ENCODE measurements around the gene OR4K17.
"Not testable (repeated sequence)": the region's sequence is repeated elsewhere in the genome, so short reads cannot be mapped to it uniquely, and the experiment has no call there.

OR4K17 gene, protein sequence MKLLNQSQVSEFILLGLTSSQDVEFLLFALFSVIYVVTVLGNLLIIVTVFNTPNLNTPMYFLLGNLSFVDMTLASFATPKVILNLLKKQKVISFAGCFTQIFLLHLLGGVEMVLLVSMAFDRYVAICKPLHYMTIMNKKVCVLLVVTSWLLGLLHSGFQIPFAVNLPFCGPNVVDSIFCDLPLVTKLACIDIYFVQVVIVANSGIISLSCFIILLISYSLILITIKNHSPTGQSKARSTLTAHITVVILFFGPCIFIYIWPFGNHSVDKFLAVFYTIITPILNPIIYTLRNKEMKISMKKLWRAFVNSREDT

DNA sequence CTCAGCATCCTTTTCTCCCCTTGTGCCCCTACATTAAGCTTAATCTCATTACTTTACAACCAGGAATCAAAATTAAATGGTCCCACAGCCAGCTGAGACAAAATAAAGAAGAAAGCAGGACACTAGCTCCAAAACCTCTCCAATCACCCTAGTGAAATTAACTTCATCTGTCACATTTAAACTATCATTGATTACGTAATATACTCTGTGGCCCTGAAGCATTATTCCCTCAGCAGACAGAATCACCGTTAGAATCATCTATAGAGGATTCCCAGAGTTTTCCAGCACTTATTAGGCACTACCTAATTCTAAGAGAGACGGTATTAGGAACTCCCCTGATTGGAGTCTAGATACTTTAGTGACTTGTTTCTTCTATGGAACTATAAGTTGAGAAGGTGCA is at the start of gene OR4K17:
Gene OR4K17, plus strand, starts transcription at position 302 of the 400 bp plus-strand sequence. CDS start 6,761 bp downstream, outside the sequence.
- DNase-seq (ENCODE audit: low read depth in 1 of 2, low spot score in 1 of 2), result no peak

DNA sequence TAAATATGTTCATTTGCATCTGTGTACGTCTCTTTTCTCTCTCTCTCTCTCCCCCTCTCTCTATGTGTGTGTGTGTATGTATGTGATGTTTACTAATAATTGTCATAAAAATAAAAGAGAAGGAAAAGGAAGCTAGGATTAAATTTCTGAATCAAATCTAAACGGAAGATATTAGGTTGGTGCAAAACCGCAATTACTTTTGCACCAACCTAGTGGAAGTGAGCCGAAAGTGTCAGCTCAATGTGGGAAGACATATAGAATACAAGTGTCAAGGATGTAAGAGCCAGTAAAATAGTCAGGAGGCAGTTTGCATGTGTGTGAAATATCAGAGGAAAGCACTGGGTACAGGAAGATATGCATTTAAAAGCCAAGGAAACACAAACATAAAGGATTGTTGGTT is 18.5 kb upstream of the OR4K17 start:
- no peak for DNase-seq (ENCODE audit: low read depth in 1 of 2, low spot score in 1 of 2)

- no peak for DNase-seq (ENCODE audit: low read depth in 1 of 2, low spot score in 1 of 2)
These were observed 17.1 kb upstream of the OR4K17 start for GRCh38 chr14:20093442-20093841.

DNA sequence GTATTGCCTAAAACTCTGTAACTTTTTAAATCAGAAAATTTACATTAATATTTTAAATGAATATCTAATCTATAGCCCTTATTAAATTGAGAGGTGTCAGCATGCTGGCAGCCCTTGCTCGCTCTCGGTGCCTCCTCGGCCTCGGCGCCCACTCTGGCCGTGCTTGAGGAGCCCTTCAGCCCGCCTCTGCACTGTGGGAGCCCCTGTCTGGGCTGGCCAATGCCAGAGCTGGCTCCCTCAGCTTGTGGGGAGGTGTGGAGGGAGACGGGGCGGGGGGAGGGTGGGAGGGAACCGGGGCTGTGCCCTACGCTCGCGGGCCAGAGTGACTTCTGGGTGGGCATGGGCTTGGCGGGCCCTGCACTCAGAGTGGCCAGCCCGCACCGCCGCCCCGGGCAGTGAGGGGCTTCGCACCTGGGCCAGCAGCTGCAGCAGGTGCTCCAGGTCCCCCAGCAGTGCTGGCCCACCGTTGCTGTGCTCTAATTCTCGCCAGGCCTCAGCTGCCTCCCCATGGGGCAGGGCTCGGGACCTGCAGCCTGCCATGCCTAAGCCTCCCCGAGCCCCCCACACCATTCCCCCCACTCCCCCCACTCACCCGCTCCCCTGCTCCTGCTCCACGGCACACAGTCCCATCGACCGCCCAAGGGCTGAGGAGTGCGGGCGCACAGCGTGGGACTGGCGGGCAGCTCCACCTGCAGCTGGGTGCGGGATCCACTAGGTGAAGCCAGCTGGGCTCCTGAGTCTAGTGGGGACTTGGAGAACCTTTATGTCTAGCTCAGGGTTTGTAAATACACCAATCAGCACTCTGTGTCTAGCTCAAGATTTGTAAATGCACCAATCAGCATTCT is 11.4 kb upstream of the OR4K17 start:
- DNase-seq (ENCODE audit: low read depth in 1 of 2, low spot score in 1 of 2), result not testable (repeated sequence)

DNA sequence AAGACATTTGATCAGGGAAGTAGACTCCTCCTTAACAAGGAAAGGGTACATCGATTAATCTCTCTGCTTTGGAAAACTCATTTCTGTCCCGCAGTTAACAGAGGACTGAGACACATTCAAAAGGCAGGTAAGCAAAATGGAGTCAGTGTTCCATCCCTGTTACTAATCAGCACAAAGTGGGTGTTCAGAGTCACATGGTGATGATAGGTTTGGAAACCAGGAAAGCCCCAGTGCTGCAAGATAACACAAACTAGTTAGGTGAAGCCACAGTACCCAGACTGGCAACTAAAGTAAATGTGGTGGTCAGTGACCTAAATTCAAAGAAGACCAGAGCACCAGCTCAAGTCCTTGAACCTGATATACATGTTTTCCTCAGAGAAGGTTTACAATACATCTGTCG is 1.8 kb downstream of the OR4K17 start:
- no peak for DNase-seq (ENCODE audit: low read depth in 1 of 2, low spot score in 1 of 2)

- DNase-seq (ENCODE audit: low read depth in 1 of 2, low spot score in 1 of 2), result no peak
These were observed 6.2 kb downstream of the OR4K17 start for GRCh38 chr14:20116748-20117147.

GRCh38 chr14:20118795-20119194 is 8.3 kb downstream of the OR4K17 start:
- no peak for DNase-seq (ENCODE audit: low read depth in 1 of 2, low spot score in 1 of 2)

DNA sequence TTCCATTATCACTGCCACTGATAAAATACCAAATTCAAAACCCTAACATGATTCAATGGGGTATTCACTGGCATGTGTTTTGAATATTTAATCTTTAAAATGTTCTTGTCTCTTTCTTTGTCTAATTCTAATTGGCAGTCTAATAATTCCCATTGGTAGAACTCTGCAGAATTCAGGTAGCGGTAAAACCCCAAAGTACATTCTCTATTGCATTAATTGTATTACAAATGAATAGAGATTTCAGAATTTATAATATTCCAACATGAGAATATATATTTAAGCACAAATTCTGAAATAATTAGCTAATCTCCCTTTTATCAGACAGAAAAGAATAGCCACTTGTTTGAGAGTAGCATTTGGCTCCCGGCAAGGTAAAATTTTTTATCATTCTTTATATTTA is 28.0 kb downstream of the OR4K17 start, which contains the start of gene OR4N5:
Gene OR4N5, plus strand, starts transcription at position 301 of the 400 bp plus-strand sequence. CDS start 4,916 bp downstream, outside the sequence.
- DNase-seq (ENCODE audit: low read depth in 1 of 2, low spot score in 1 of 2), result no peak

DNA sequence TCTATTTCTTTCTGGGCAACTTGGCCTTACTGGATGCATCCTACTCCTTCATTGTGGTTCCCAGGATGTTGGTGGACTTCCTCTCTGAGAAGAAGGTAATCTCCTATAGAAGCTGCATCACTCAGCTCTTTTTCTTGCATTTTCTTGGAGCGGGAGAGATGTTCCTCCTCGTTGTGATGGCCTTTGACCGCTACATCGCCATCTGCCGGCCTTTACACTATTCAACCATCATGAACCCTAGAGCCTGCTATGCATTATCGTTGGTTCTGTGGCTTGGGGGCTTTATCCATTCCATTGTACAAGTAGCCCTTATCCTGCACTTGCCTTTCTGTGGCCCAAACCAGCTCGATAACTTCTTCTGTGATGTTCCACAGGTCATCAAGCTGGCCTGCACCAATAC is 33.4 kb downstream of the OR4K17 start:
- DNase-seq (ENCODE audit: low read depth in 1 of 2, low spot score in 1 of 2), result no peak

DNA sequence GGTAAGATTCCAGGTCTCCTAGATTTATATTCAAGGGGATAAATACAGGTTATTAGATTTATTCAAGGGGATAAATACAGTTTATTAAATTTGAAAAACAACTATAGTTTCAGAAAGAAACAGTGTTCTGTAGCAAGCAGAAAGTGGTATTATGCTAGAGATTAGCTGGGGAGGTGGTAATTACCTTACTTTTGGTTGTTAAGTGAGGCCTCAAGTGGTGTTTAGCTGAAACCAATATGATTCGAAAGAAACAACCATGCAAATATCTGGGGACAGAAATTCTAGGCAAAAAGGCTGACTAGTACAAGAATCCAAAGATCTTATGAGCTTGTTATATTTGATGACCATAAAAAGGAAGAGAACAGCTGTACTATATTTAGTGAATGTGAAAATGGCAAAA is 34.3 kb downstream of the OR4K17 start:
- no peak for DNase-seq (ENCODE audit: low read depth in 1 of 2, low spot score in 1 of 2)

GRCh38 chr14:20164462-20164861 is 53.9 kb downstream of the OR4K17 start:
- DNase-seq (ENCODE audit: low read depth in 1 of 2, low spot score in 1 of 2), result no peak

DNA sequence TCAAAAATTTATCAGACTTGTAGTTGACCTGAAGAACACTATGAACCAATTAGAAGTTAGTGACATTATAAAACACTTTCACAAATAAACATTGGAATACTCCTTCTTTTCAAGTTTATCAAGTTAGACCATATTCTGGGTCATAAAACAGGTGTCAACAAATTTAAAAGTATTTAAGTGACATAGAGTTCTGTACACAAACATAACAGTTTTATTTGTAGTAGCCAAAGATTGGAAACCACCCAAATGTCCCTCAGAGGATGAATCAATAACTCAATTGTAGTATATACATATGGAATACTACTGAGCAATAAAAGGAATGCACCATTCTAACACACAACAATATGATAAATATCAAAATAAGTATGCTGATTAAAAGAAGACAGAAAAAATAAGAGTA is 56.6 kb downstream of the OR4K17 start:
- no peak for DNase-seq (ENCODE audit: low read depth in 1 of 2, low spot score in 1 of 2)

DNA sequence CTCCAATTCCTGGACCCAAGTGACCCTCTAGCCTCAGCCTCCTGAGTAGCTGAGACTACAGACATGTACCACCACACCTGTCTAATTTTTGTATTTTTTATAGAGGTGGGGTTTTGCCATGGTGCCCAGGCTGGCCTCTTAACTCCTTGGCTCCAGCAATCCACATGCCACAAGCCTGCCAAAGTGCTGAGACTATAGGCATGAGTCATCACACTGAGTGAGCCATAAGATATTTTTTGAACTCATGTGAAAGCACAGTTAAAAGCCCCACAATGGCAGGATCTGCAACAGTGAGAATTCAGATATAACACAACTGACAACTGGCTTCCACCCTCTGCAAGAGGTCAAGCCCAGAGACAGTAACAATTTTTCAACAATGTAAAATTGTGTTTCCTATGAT is 59.3 kb downstream of the OR4K17 start:
- not testable (repeated sequence) for DNase-seq (ENCODE audit: low read depth in 1 of 2, low spot score in 1 of 2)
